ENCODE results near the gene MCC.
"Not testable (repeated sequence)": the region's sequence is repeated elsewhere in the genome, so short reads cannot be mapped to it uniquely, and the experiment has no call there.

Gene MCC

DNA sequence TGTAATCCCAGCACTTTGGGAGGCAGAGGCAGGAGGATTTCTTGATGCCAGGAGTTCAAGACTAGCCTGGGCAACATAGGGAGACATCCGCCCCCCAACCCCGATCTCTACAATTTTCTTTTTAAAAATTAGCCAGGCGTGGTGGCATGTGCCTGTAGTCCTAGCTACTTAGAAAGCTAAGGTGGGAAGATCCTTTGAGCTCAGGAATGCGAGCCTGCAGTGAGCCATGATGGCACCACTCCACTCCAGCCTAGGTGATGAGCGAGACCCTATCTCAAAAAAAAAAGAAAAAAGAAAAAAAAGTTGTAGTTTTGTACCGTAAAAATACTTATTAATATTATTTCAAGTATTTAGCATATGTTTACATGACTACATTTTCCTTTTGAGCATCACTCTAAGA lies 82.7 kb downstream of the MCC start:
- DNase-seq = no peak

DNA sequence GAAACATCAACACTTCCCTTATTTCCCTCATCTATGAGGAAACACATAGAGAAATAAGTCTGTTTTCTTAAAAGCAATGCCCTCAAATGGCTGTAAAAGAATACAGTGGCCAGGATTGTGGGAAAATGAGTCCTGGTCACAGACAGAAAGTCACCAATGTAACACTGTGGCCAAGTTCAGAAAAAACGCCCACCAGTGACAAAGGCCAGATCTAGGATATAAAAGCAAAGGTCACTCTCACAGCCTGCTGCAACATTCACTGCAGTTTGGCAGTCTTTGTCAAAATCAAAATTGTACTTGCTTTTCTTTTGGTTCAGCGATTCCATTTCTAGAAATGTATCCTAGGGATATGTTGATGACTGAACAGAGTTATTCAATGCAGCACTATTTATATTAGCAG lies 84.0 kb downstream of the MCC start:
- no peak for DNase-seq

DNA sequence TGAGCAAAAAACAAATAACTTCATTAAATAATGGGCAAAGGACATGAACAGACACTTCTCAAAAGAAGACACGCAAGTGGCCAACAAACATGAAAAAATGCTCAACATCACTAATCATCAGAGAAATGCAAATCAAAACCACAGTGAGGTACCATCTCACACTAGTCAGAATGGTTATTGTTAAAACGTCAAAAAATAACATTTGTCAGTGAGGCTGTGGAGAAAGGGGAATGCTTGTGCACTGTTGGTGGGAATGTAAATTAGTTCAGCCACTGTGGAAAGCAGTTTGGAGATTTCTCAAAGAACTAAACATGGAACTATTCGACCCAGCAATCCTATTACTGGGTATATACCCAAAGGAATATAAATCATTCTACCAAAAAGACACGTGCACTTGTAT lies 90.3 kb downstream of the MCC start:
- DNase-seq = not testable (repeated sequence)

DNA sequence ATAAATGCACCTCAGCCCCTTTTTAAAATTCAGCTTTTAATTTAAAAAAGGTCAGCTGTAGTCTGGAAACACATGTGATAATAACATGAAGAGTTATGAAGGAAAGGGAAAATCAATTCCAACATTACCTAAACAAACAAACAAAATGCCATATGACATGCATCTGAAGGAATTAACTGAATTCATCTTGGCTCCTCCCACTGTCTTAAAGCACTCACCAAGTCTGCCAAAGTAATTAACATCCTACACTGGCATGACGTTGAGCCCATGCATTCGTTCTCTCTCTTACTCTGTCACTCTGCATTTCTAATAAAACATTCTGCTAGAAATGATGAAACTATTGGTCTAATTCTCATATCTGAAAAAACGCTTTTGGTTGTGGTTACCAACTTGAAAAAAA lies 91.2 kb downstream of the MCC start:
- no peak for DNase-seq

DNA sequence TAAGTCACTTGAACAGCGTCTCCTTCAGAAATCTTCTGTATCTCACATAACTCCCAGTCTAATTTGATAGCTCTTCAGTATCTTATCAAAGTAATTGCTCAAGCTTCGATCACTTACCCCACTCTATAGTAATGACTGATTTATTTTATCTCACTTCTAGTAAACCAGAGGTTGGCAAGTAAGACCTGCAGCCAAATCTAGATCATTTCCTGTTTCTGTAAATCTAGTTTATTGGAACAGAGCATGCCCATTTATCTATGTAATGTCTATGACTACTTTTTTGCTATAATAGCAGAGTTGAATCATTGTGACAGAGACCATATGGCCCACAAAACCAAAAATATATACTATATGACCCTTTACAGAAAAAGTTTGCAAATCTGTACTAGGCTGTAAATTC lies 93.6 kb downstream of the MCC start:
- no peak for DNase-seq

DNA sequence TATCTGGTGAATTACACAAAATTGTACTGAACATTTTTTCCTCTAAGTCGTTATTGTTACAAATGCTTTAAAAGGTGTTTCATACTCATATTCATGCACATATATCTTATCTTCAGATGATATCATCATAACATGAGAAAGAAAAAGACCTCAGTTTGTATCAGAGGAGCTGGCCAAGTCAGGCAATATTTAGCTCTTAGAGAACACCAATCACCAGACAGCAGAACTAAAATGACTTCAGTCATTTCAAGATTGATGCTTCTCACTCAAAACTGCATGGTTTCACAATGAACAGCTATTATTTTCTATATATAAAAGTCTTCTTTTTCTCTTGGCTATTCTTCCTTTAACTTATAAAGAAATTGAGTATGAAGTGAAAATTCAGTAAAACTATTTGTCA lies 98.0 kb downstream of the MCC start:
- DNase-seq = no peak

DNA sequence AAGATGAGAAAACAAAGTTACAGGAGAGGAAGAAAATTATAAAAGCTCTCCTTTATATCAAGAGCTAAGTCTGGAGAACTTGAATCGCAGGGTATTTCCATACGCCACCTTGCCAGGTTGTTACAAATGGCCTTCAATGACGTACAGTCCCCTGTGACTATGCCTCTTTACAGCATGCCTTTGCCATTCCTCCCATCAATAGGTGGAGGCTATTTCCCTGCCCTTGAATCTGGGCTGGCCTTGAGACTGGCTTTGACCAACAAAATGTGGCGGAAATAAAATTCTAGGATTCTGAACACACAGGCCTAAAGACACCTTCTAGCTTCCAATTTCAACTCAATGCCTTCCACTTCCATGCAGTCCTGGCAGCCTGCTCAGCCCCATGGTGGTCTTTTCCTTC lies 99.1 kb downstream of the MCC start:
- no peak for DNase-seq

DNA sequence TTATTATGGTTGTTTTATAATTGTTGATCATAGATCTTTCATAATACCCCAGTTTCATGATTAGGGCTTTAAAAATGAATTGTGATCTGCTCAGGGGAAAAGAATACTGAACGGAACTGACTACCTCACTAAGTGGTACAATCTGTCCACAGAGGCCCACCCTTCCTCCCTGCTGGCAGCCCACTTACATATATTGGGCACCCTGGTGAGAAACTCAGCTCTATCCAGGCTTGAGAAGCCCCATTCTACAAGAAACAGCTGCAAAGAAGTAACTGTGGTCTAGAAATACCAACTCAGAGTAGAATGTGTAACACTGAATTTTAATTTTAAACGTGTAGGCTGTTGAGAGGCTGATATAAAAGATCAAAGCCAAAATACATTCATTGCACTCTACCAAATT lies 100.4 kb downstream of the MCC start:
- DNase-seq = no peak

DNA sequence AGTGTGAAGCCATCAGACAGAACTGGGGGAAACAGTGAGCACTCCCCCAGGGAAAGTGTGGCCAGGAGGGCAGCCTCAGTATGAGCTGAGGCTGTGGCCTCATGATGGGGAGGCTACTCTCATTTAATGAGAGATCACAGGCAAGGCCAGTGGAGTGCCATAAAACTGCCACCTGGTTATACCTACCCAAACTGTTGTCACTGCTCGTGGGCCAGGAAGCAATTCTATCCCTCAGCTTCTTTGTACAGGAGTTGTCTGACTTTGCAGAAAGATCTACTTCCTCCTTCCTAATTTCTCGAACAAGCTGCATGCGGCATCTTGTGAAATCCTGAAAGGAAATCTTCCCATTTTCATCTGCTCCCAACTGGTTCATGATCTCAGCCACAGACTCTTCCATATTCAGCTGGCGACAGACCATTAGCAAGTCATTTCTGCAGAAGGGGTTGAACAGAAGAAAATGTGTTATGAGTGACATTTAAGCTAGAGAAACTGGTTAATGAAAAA lies 103.4 kb downstream of the MCC start:
- DNase-seq = no peak

DNA sequence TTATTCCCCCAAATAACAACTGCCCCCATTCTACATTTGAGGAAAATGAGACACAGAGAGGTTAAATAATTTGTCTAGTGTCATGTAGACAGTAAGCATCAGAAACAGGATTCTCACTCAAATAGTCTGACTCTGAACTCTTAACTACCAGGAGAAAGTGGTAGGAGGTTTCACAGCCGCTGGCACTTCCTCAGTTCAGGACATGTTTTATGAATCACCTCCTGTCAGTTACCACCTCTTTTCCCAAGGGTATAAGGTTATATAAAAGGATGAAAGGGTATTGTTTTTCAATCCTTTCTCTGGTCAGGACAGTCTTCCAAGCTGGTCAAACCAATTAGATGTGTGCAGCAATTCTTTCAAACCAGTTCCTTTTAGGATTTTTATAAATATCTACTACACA lies 105.5 kb downstream of the MCC start:
- DNase-seq = no peak

DNA sequence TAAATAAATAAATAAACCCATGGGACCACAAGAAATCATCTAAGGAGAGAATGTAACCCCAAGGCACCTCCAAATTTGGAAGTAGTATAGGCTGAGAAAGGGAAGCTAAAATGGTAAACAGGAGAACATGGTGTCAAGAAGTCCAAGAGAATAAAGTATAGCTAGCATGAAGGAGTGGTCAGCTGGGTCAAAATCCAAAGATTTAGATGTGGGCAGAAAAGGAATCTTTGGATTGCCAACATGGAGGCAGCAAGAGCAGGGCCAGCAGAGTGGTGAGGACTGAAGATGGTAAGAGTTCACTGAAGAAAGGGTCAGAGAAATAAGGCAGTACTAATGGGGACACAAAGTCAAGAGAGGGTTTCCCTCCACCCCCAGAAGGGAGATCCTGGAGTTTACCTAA lies 106.5 kb downstream of the MCC start:
- no peak for DNase-seq

DNA sequence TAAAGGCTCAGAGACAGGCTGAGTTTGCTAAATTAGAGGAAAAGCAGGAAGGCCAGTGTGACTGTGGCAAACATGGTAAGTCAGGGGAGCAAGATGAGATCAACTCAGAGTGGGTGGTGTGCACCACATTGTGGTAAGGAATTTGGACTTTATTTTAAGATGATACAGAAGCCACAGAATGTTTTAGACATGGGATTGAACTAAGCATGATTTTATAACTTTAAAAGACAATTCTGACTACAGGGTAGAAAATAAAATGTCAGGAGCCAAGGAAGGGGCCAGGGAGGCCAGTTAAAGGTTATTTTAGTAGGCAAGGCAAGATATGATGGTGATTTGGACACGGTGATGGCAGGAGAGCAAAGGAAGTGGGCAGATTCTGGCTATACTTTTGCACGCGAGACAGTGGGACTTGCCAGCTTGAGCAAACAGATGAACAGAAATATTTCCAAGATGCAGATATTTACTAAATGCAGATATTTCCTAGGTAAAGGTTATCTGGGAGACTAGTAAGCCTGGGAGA lies 107.4 kb downstream of the MCC start:
- no peak for DNase-seq

DNA sequence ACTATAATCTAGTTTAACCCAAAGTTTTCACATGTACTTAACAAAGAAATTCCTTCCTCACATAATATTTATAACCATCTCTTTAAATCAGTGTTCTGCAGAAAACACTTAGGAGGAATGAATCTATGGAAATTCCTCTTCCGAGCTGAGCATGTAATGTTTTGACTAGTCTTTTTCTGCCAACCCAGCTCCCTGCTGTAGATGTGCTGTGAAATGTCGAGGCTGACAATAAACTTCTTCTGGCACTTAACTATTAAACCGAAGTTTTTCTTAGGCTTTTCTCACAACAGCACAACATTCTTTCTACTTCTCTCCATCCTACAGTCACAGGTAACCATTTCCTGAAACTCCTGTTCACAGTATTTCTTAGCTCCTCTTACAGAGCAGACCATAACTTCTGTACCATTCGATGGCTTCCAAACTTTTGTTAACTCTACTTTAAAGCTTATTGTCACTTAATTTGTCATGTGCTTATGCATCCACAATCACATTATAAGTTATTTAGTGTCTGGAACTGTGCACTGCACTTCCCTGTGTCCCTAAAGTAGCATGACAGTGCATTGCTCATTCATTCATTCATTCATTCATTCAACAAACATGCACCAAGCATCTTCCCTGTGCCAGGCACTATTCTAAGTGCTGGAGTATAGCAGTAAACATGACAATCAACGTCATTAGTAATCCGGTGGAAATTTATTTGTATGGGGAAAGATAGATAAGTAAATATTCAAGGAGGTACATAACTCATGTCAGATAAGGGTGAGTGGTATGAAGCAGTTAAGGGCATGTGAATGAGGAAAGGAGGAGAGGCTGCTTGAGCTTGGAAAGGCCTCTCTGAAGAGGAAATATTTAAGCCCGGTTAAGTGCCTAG lies 108.1 kb downstream of the MCC start:
- DNase-seq = peak; percentile 6

DNA sequence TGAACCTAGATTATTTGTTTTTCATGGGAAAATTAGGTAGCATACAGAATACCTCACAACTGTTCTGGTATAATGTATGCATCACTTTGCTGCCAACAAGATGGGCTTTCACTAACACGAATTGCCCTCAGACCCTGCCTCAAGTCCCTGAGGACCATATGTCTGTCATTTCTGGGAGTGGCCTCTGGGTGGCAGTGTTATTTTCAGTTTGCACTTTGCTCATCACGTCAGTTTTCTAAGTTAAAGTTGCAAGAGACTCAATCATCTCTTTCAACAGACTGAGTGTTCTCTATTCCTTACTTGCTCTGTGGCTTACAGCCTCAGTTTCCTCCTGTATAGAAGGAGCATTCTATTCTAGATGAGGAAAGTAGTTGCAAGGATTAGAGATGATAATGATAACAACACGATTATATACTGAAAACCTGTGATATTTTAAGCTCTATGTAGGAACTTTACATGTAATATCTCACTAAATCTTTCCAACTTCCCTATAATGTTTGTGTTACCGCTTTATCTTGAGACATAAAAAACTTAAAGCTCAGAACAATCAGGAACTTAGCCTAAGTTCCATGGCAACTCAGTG lies 109.2 kb downstream of the MCC start:
- peak; percentile 74 for DNase-seq

DNA sequence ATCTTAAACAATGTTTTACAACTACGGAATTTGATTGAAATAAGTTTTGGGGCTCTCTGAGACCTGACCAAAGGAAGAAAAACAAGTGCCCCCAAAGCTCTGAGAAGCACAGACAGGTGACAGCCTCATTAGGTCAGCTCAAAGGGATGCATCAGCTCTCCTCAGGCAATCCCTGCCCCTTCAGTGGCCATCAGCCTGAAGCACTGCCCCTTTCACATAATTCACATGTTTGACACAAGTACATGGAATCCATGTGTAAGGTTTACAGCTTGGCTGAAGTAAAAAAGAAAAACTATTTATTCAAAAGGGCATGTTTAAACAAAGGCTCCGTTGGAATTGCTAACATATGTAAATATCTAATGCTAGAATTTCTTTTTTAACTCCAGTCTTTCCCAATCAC lies 109.7 kb downstream of the MCC start:
- DNase-seq = no peak

DNA sequence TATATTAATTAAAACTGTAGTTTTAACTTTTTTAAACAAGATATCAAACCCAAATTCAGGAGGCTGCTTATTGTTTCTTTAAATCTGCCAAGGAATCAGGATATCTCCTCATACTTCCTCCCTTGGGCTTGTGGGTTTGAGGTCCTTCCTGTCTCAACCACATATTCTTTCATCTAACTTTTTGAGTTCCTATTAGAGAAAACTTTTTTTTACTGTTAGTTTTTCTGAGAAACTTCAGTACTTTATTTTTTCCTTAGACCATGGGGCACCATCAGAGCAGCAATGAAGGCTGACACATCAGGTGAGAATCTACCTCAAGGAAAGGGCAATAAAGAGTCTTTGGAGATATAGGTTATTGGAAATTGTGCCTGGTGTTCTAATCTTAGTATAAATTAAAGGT lies 110.2 kb downstream of the MCC start:
- peak; percentile 68 for DNase-seq

DNA sequence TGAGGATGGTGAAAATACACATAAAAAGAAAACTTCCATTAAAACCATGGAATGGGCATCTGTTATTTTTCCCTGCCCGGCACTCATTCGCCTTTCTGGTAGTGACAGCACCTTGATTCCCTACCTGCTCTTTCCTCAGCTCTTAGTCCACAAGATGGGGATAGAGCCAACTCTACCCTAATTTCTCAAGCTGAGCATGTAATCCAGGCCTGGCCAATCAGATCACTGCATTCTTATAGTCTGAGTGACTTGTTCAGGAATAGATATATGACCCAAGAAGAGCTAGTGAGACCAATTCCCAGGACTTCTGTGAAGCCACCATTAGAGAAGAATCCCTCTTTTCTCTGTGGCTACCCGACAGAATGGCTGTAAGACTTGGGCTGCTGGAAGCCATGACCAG lies 111.6 kb downstream of the MCC start:
- no peak for DNase-seq

DNA sequence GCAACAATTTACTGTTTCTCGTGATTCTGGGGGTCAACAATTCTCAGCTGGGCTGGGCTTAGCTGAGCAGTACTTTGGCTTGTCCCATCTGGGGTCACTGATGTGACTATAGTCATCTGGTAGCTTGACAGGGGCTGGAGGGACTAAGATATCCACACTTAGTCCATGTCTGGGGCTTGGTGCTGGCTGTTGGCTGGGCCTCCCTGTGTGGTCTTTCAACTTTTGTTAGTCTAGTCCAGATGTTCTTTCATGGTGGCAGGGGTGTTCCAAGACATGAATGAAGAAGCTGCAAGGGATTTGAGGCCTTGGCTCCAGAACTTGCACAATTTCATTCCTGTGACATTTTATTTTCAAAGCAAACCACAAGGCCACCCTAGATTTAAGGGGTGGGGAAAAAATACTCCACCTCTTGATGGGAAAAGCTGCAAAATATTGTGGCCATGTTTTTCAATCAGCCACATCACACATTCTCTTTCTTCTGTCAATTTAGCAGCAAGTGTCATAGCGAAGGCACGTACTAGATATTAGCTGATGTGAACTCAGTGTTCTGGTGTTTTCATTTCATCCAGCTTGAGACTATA lies 112.7 kb downstream of the MCC start:
- DNase-seq = no peak

DNA sequence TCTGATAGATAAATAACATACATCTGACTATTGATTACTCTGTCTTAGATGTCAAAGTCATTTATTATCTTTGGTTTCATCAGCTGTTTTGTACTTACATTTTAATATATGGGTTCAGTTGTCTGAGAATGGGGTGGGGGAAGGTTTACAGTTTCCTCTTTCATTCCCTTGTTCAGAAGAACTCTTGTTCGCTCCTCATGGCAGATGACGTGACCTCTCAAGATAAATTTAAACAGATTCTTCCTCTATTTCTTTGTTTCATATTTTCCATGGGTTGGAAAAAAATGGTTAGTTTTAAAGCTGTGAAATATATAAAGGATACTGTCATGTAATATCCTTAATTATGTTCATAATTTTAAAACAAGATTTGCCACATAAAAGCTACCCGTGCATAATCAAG lies 114.8 kb downstream of the MCC start:
- DNase-seq = no peak

DNA sequence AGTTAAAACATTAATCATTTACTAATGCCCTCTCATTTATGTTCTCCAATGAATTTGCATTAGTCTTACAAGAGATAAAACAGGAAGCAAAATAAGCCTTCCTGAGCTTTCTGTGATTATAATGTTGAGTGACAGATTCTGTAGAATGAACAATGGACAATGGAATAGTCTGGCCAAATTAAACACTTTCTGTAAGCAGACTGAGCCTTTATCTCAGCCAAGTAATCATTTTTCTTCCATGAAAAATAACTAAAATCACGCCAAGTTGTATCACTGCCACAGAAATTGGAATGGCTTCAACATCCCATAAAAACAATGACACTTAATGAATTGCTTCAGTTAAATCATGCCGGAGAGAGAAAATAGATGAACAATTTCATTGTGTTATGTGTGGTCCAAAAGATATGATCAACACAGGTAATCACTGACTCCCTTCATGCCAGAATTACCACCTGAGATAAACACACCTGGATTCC lies 116.5 kb downstream of the MCC start:
- DNase-seq = no peak

DNA sequence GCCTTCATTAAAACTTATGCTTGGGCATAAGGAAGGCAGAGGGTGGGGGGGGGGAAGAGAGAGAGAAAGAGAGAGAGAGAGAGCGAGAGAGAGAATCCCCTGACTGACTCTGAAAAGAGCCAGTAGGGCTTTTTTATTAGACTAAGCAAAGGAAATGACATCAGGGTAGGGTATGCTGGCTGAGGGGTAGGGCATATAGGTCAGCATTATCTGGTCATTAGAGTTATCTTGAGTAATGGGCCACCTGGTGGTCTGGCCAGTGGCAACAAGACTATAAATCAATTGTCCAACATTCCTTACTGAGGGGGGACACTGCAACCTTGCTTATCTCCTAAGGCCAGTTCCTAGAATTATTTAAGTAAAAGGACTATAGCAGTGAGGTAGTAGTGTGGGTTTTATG lies 120.7 kb downstream of the MCC start:
- DNase-seq = no peak

DNA sequence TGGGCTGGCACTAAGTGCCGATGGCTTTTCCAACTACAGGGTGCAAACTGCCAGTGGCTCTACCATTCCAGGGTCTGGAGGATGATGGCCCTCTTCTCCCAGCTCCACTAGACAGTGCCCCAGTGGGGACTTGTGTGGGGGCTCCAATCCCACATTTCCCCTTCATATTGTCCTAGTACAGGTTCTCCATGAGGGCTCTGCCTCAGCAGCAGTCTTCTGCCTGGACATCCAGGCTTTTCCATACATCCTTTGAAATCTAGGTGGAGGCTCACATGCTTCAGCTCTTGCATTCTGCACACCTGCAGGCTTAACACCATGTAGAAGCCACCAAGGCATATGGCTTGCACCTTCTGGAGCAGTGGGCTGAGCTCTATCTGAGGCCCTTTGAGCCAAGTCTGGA lies 123.8 kb downstream of the MCC start:
- no peak for DNase-seq

DNA sequence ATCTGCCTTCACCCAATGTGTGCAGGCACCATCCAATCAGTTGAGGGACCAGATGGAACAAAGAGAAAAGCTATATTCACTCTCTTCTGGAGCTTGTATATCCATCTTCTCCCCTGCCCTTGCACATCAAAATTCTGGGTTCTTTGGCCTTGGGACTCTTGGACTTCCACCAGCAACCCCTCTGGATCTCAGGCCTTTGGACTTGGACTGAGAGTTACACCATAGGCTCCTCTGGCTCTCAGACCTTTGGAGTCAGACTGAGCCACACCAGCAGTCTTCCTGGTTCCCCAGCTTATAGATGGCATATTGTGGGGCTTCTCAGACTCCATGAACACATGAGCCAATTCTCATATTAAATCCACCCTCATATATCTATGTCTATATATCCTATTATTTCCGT lies 126.6 kb downstream of the MCC start:
- no peak for DNase-seq

DNA sequence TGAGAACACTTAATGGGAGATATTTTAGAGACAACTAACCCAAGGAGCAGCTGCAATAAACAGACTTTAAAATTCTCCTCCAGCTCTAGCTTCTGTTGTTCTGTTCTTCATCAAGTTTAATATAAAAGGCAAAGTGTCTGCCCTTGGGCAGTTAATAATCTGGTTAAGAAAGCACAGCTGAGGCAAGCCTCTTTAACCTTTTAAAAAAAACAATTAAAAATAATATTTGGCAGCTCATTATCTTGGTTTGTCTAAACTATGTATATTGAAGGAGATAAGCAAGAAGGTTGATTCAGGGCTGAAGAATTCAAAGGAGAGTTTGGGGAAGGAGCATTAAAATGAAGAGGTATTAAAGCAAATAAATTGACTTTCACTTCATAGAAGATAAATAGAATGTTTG lies 128.8 kb downstream of the MCC start:
- DNase-seq = no peak
